CD4-positive, alpha-beta memory T cell (primary cell): ENCODE results near the gene NCOA5. TPM values are rescaled to one million over a fixed set of nuclear protein-coding genes. Genes with fewer than 3 reads are reported as not detected.

Source experiments
- CTCF ChIA-PET: fragments of 350-600 bp; sonication (Branson Sonifier 250); formaldehyde crosslinking; loops from one replicate; lab custom pipeline; 2021; ENCODE audit warnings: inconsistent platforms; ENCODE audit not compliant: partially characterized antibody; lab: Charles Lee
- POLR2A ChIA-PET: fragments of 350-600 bp; sonication (Branson Sonifier 250); formaldehyde crosslinking; loops from one replicate; lab custom pipeline; 2021; ENCODE audit not compliant: partially characterized antibody; lab: Charles Lee
- DNase-seq, 5 donors: peaks; one replicate each; pipeline versions ENCODE4 v3.0.0 to v3.0.0-alpha.2; 2020 to 2022; ENCODE audit warnings: mixed read lengths in 1 of 5
- H3K27ac ChIP-seq: one replicate; pipeline ENCODE4 v1.7.0; 2013; ENCODE audit warnings: low read depth, low read length
- H3K27me3 ChIP-seq: 2 replicates; pipeline ENCODE4 v1.7.0; 2013; ENCODE audit warnings: mild to moderate bottlenecking, low read length, moderate library complexity; ENCODE audit not compliant: insufficient read depth
- H3K36me3 ChIP-seq: 2 replicates; pipeline ENCODE4 v1.7.0; 2013; ENCODE audit warnings: mild to moderate bottlenecking, low read length, moderate library complexity; ENCODE audit not compliant: insufficient read depth
- H3K4me1 ChIP-seq: 2 replicates; pipeline ENCODE4 v1.7.0; 2013; ENCODE audit warnings: mild to moderate bottlenecking, low read length, moderate library complexity; ENCODE audit not compliant: insufficient read depth
- H3K4me3 ChIP-seq, 2 donors: one replicate each; pipeline ENCODE4 v1.7.0; 2013; ENCODE audit warnings: low read length in 2 of 2, mild to moderate bottlenecking in 1 of 2
- H3K9me3 ChIP-seq, 2 donors: one replicate each; pipeline ENCODE4 v1.7.0; 2013; ENCODE audit warnings: low read length in 2 of 2, control low read depth in 1 of 2; ENCODE audit not compliant: control insufficient read depth in 1 of 2
- H3K27ac Mint-ChIP-seq, 7 donors: one replicate each; pipeline ENCODE4 v1.8.0; 2020 to 2021; ENCODE audit warnings: mixed read lengths in 7 of 7, mild to moderate bottlenecking in 6 of 7, inconsistent platforms in 3 of 7, moderate library complexity in 3 of 7
- H3K27me3 Mint-ChIP-seq, 2 donors: one replicate each; pipeline ENCODE4 v1.8.0; 2020 to 2021; ENCODE audit warnings: mixed read lengths in 2 of 2
- H3K36me3 Mint-ChIP-seq, 2 donors: one replicate each; pipeline ENCODE4 v1.8.0; 2020 to 2021; ENCODE audit warnings: mixed read lengths in 2 of 2, inconsistent platforms in 1 of 2, mild to moderate bottlenecking in 1 of 2
- H3K4me1 Mint-ChIP-seq, 4 donors: one replicate each; pipeline ENCODE4 v1.8.0; 2020 to 2021; ENCODE audit warnings: mixed read lengths in 4 of 4, mild to moderate bottlenecking in 1 of 4
- H3K4me3 Mint-ChIP-seq, 8 donors: one replicate each; pipeline ENCODE4 v1.8.0; 2020 to 2021; ENCODE audit warnings: mixed read lengths in 8 of 8, mild to moderate bottlenecking in 7 of 8, moderate library complexity in 6 of 8, inconsistent platforms in 3 of 8
- H3K9me3 Mint-ChIP-seq, 8 donors: one replicate each; pipeline ENCODE4 v1.8.0; 2020 to 2021; ENCODE audit warnings: mixed read lengths in 8 of 8, mild to moderate bottlenecking in 5 of 8, inconsistent platforms in 3 of 8, moderate library complexity in 1 of 8
- intact Hi-C: fragments of 100-400 bp; cut with micrococcal nuclease; formaldehyde crosslinking; loops from one replicate; pipeline ENCODE4 v1.15.1; 2023
- polyA plus RNA-seq, 2 donors: library from polyadenylated mRNA; unstranded; fragments of 300-500 nt; fragmentation: Illumina TruSeq; gene quantifications; one replicate each; pipeline ENCODE4 v1.2.3, GENCODE V29; 2021
- total RNA-seq, 2 experiments: library from RNA; stranded (reverse); gene quantifications; one replicate each; pipeline ENCODE4 v1.2.3, GENCODE V29; 2021

The NCOA5 gene
- total and polyA plus RNA-seq, 4 experiments from 2014 or later = 12.8 to 47.2 (median 38.6) TPM

- intact Hi-C loops = no loop called here
- H3K9me3 ChIP-seq = no peaks in the 10 kb centered on the region
- H3K27me3 Mint-ChIP-seq = peaks cover 13 to 43% of the 10 kb centered on the region in 2 donors
Observed at GRCh38 chr20:46018611-46019010, 71.2 kb downstream of the NCOA5 start.

GRCh38 chr20:46018112-46018511 lies 71.7 kb downstream of the NCOA5 start:
- no peak overlapping the region for H3K27ac ChIP-seq
- no peaks in the 10 kb centered on the region for H3K36me3 ChIP-seq
- peaks cover 14 to 48% (median 22%) of the 10 kb centered on the region in 4 donors for H3K4me1 Mint-ChIP-seq
- peaks cover 8 to 39% of the 10 kb centered on the region in 2 donors for H3K27me3 Mint-ChIP-seq
- peaks cover 11% of the 10 kb centered on the region for H3K27me3 ChIP-seq
- ChIA-PET CTCF (interaction anchor here (1.8 kb wide), 2 partner anchors 9 to 32 kb away, joined by 4 to 6 read pairs; no protein-coding TSS in a partner anchor), POLR2A (no interaction called here)
- peak overlapping the region in 1 of 8 donors; percentile 33 for H3K4me3 Mint-ChIP-seq
- DNase-seq = no peak
- no peaks in the 10 kb centered on the region for H3K9me3 Mint-ChIP-seq
- intact Hi-C loops = no loop called here
- H3K4me1 ChIP-seq = peaks cover 28% of the 10 kb centered on the region
- no peaks in the 10 kb centered on the region for H3K9me3 ChIP-seq
- no peak overlapping the region for H3K4me3 ChIP-seq
- H3K36me3 Mint-ChIP-seq = no peaks in the 10 kb centered on the region
- no peak overlapping the region for H3K27ac Mint-ChIP-seq

More at GRCh38 chr20:46018611-46019010, 71.2 kb downstream of the NCOA5 start:
- no peak overlapping the region for H3K4me3 ChIP-seq
- Mint-ChIP-seq H3K27ac (no peak overlapping the region), H3K4me1 (peaks cover 18 to 50% (median 24%) of the 10 kb centered on the region in 4 donors), H3K36me3 (no peaks in the 10 kb centered on the region), H3K4me3 (no peak overlapping the region), H3K9me3 (no peaks in the 10 kb centered on the region)
- no peaks in the 10 kb centered on the region for H3K36me3 ChIP-seq
- peaks cover 25% of the 10 kb centered on the region for H3K4me1 ChIP-seq
- ChIA-PET POLR2A (no interaction called here), CTCF (interaction anchor here (1.8 kb wide), 2 partner anchors 9 to 32 kb away, joined by 4 to 6 read pairs; no protein-coding TSS in a partner anchor)
- DNase-seq = no peak
- H3K27me3 ChIP-seq = peaks cover 11% of the 10 kb centered on the region
- H3K27ac ChIP-seq = no peak overlapping the region

DNA sequence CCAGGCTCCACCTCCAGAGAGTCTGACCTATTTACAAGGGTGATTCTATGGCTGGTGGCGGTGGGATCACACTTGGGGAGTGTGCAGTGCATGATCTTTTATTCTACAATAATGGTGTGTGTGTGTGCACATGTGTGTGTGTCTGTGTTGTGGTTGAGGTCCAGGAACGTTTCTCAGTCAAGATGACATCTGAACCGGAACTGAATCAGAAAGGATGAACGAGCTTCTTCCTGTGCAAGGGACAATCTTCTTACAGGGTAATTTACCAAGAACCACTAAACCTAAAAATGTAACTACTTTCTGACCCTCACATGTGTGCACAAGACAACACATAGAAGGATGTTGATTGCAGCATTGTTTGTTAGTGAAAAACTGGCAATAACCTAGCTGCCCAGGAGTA lies 72.5 kb downstream of the NCOA5 start:
- Mint-ChIP-seq H3K9me3 (no peaks in the 10 kb centered on the region), H3K27ac (no peak overlapping the region), H3K27me3 (peaks cover 15 to 46% of the 10 kb centered on the region in 2 donors), H3K4me1 (peaks cover 17 to 49% (median 24%) of the 10 kb centered on the region in 4 donors), H3K4me3 (no peak overlapping the region), H3K36me3 (no peaks in the 10 kb centered on the region)
- peaks cover 24% of the 10 kb centered on the region for H3K4me1 ChIP-seq
- DNase-seq = no peak
- H3K27me3 ChIP-seq = peaks cover 11% of the 10 kb centered on the region
- intact Hi-C loops = no loop called here
- no peaks in the 10 kb centered on the region for H3K9me3 ChIP-seq
- H3K27ac ChIP-seq = no peak overlapping the region
- H3K4me3 ChIP-seq = no peak overlapping the region
- no peaks in the 10 kb centered on the region for H3K36me3 ChIP-seq
- POLR2A ChIA-PET = no interaction called here
- CTCF ChIA-PET = interaction anchor here (1.4 to 1.8 kb wide), 3 partner anchors 10 to 31 kb away, joined by 4 to 6 read pairs (median 4); no protein-coding TSS in a partner anchor

DNA sequence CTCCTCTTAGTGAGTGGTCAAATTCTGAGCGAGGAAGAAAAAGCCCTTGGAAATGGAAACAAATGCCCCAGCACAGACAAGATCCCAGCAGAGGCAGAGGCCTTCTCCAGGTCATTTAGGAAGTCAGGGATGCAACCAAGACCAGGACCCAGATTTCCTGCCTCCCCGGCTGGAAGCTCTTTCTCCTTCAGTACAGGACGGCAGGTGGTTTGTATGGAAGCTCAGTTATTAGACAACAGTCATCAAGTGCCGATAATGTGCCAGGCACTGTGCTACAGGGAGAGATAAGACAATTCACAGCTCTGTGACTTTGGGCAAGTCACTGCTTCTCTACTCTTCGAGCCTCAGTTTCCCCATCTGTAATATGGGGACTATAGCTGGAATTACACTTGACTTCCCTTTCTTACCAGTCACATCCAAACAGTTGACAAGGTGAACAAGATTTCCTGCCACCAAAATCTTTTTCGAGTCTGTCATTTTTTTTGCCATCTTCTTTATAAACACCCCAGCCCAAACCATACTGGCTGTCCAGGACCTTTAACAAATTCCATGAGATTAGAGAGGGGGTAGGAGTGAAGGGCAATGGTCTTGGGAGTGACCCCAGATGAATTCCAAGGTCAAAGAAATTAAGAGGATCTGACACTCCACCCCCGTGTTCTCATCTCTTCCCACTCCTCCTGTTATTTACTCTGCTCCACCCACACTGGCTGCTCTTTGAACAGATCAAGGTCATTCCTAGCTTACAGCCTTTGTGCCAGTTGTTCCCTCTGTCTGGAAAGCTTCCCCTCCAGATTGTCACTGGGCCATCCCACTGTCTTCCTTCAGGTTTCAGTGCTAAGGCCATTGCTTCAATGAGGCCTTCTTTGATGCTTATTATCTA lies 75.0 kb downstream of the NCOA5 start:
- H3K27ac Mint-ChIP-seq = peak overlapping the region in 3 of 7 donors; percentile 54 to 78 (median 55)
- H3K27me3 ChIP-seq = peaks cover 30% of the 10 kb centered on the region
- intact Hi-C loops = loop anchor here (2.0 to 5.0 kb wide), 4 partner anchors 42 to 673 kb away; partner anchors contain the start of genes NCOA5, TP53RK and ZNF335
- peaks cover 26 to 53% of the 10 kb centered on the region in 2 donors for H3K27me3 Mint-ChIP-seq
- no peaks in the 10 kb centered on the region for H3K9me3 ChIP-seq
- no peak overlapping the region for H3K4me3 ChIP-seq
- ChIA-PET POLR2A (interaction anchor here (0.6 to 2.7 kb wide), 6 partner anchors 11 to 43 kb away, joined by 3 to 18 read pairs (median 4); partner anchors contain the start of genes SLC12A5 and ZNF335), CTCF (interaction anchor here (0.6 to 5.2 kb wide), 26 partner anchors 9 to 216 kb away, joined by 3 to 150 read pairs (median 5); partner anchors contain the start of genes PCIF1, SLC12A5 and ZNF335)
- peaks cover 42% of the 10 kb centered on the region for H3K4me1 ChIP-seq
- H3K9me3 Mint-ChIP-seq = peaks cover 0 to 5% (median 0%) of the 10 kb centered on the region in 8 donors
- H3K36me3 Mint-ChIP-seq = peaks cover 0 to 1% of the 10 kb centered on the region in 2 donors
- no peaks in the 10 kb centered on the region for H3K36me3 ChIP-seq
- H3K4me1 Mint-ChIP-seq = peaks cover 21 to 59% (median 38%) of the 10 kb centered on the region in 4 donors
- H3K27ac ChIP-seq = no peak overlapping the region
- H3K4me3 Mint-ChIP-seq = peak overlapping the region in 7 of 8 donors; percentile 46 to 84 (median 72)
- DNase-seq = no peak

GRCh38 chr20:46013829-46014516 lies 75.8 kb downstream of the NCOA5 start:
- Mint-ChIP-seq H3K27ac (peak overlapping the region in 3 of 7 donors; percentile 54 to 78 (median 57)), H3K36me3 (peaks cover 0 to 1% of the 10 kb centered on the region in 2 donors), H3K27me3 (peaks cover 26 to 61% of the 10 kb centered on the region in 2 donors), H3K4me3 (peak overlapping the region; percentile 45 to 81 (median 64)), H3K9me3 (peaks cover 0 to 5% (median 0%) of the 10 kb centered on the region in 8 donors), H3K4me1 (peaks cover 25 to 67% (median 45%) of the 10 kb centered on the region in 4 donors)
- no peaks in the 10 kb centered on the region for H3K36me3 ChIP-seq
- ChIA-PET CTCF (interaction anchor here (0.6 to 5.2 kb wide), 32 partner anchors 9 to 215 kb away, joined by 3 to 150 read pairs (median 4); partner anchors contain the start of genes PCIF1, SLC12A5 and ZNF335), POLR2A (interaction anchor here (1.0 to 2.7 kb wide), 6 partner anchors 10 to 42 kb away, joined by 3 to 18 read pairs (median 4); partner anchors contain the start of gene ZNF335)
- peaks cover 30% of the 10 kb centered on the region for H3K27me3 ChIP-seq
- peak; percentile 59 to 82 (median 64) for DNase-seq
- peak overlapping the region in 1 of 2 donors; percentile 33 for H3K4me3 ChIP-seq
- H3K4me1 ChIP-seq = peaks cover 50% of the 10 kb centered on the region
- H3K27ac ChIP-seq = no peak overlapping the region
- H3K9me3 ChIP-seq = no peaks in the 10 kb centered on the region
- intact Hi-C loops = loop anchor here (1.0 to 5.0 kb wide), 5 partner anchors 27 to 673 kb away; partner anchors contain the start of genes NCOA5, TP53RK and ZNF335

DNA sequence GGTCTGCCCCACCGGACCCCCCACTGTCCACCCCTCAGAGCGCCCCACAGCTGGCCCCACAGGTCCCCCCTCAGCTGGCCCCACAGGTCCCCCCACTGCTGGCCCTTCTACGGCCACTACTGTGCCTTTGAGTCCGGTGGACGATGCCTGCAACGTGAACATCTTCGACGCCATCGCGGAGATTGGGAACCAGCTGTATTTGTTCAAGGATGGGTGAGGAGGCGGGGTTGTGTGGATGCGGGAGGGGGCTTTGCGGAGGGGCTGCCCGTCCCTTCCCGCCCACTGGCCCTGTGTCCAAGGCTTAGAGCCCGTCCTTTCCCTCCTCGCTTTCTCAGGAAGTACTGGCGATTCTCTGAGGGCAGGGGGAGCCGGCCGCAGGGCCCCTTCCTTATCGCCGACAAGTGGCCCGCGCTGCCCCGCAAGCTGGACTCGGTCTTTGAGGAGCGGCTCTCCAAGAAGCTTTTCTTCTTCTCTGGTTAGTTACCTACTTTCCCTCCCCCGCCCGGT lies 76.4 kb downstream of the NCOA5 start:
- no peaks in the 10 kb centered on the region for H3K9me3 ChIP-seq
- H3K4me1 Mint-ChIP-seq = peaks cover 26 to 73% (median 51%) of the 10 kb centered on the region in 4 donors
- peaks cover 56% of the 10 kb centered on the region for H3K4me1 ChIP-seq
- intact Hi-C loops = loop anchor here (1.0 to 5.0 kb wide), 3 partner anchors 26 to 674 kb away; partner anchors contain the start of genes TP53RK and ZNF335
- H3K27ac ChIP-seq = no peak overlapping the region
- peak overlapping the region in 7 of 8 donors; percentile 42 to 89 (median 50) for H3K4me3 Mint-ChIP-seq
- no peaks in the 10 kb centered on the region for H3K36me3 ChIP-seq
- H3K4me3 ChIP-seq = peak overlapping the region in 1 of 2 donors; percentile 33
- peaks cover 0 to 5% (median 0%) of the 10 kb centered on the region in 8 donors for H3K9me3 Mint-ChIP-seq
- peaks cover 30% of the 10 kb centered on the region for H3K27me3 ChIP-seq
- H3K36me3 Mint-ChIP-seq = peaks cover 0 to 1% of the 10 kb centered on the region in 2 donors
- ChIA-PET CTCF (interaction anchor here (0.6 to 5.2 kb wide), 23 partner anchors 9 to 735 kb away, joined by 3 to 150 read pairs (median 7); partner anchors contain the start of genes PCIF1 and ZNF335), POLR2A (interaction anchor here (1.0 to 2.7 kb wide), 4 partner anchors 14 to 78 kb away, joined by 3 to 18 read pairs (median 7); partner anchors contain the start of gene ZNF335)
- H3K27ac Mint-ChIP-seq = peak overlapping the region in 3 of 7 donors; percentile 57 to 90 (median 78)
- peaks cover 26 to 64% of the 10 kb centered on the region in 2 donors for H3K27me3 Mint-ChIP-seq
- DNase-seq = no peak
